H1 (cell line): ENCODE results near the gene HCST. TPM values are rescaled to one million over a fixed set of nuclear protein-coding genes. Genes with fewer than 3 reads are reported as not detected.

Experiments
- BACH1 ChIP-seq: IDR thresholded peaks from 2 replicates; pipeline ENCODE4 v1.6.1; 2012; ENCODE audit warnings: low read length, improper control_type of control experiment
- CTBP2 ChIP-seq: IDR thresholded peaks from 2 replicates; pipeline ENCODE4 v1.7.0; 2011; ENCODE audit warnings: borderline replicate concordance, mild to moderate bottlenecking, moderate library complexity, mixed read lengths, low read length; ENCODE audit not compliant: insufficient read depth, insufficient read length
- EGR1 ChIP-seq: IDR thresholded peaks from 2 replicates; pipeline ENCODE4 v1.6.1; 2011; ENCODE audit warnings: low read depth, low read length, borderline replicate concordance
- EZH2 ChIP-seq: fragments of 200-600 bp; sonication (generic); IDR thresholded peaks from 2 replicates; pipeline ENCODE4 v1.7.1; 2012; ENCODE audit warnings: low read depth, mild to moderate bottlenecking, moderate library complexity, low read length, inconsistent platforms; ENCODE audit not compliant: severe bottlenecking
- PHF8 ChIP-seq: fragments of 200-600 bp; sonication (generic); conservative IDR thresholded peaks from 2 replicates; pipeline ENCODE4 v1.7.1; 2012; ENCODE audit warnings: low read depth, mild to moderate bottlenecking, inconsistent platforms, low read length, moderate library complexity
- RNF2 ChIP-seq: fragments of 200-900, 300-1000 bp; sonication (generic); IDR thresholded peaks from 2 replicates; pipeline ENCODE4 v1.7.1; 2016; ENCODE audit warnings: borderline replicate concordance, low read depth, mild to moderate bottlenecking, antibody characterized with exemption, low read length; ENCODE audit not compliant: poor library complexity, severe bottlenecking; ENCODE audit errors: missing control alignments
- YY1 ChIP-seq: IDR thresholded peaks from 2 replicates; pipeline ENCODE4 v1.6.1; 2011; ENCODE audit warnings: low read depth, mild to moderate bottlenecking, low read length
- polyA plus RNA-seq, 7 experiments: library from polyadenylated mRNA; depleted of rRNA in 3 of 7; stranded (reverse) in 5 of 7; unstranded in 2 of 7; fragments of >200 nt in 5 of 7; fragments of 200-250 nt in 2 of 7; gene quantifications; 1 replicate in 5 of 7; 2 replicates in 1 of 7; 4 replicates in 1 of 7; pipeline versions ENCODE4 v1.2.1 to v1.2.3, GENCODE V29; 2011 to 2013; ENCODE audit warnings: missing spikeins in 2 of 7, mixed read lengths in 2 of 7
- total RNA-seq: library from RNA; stranded (reverse); fragmentation: NEBNext Ultra II Directional; extraction: Animal tissue kit (Norgen Biotek cat#: 25700); gene quantifications from 2 replicates; pipeline ENCODE4 v1.2.1, GENCODE V29; 2021
- TF ChIP-seq, protein P1 (sequence below): IDR thresholded peaks from 2 replicates; pipeline ENCODE4 v1.6.1; 2011; ENCODE audit warnings: low read length, improper control_type of control experiment
- TF ChIP-seq, protein P2 (sequence below): IDR thresholded peaks from 2 replicates; pipeline ENCODE4 v1.6.1; 2011; ENCODE audit warnings: low read depth, mild to moderate bottlenecking, low read length; ENCODE audit not compliant: insufficient read depth

The HCST gene
- total and polyA plus RNA-seq, 2 of the 8 experiments (the other 6 are each of a cell fraction or from before 2014, with no cell fraction given): 2.8 TPM; not detected in 1

DNA sequence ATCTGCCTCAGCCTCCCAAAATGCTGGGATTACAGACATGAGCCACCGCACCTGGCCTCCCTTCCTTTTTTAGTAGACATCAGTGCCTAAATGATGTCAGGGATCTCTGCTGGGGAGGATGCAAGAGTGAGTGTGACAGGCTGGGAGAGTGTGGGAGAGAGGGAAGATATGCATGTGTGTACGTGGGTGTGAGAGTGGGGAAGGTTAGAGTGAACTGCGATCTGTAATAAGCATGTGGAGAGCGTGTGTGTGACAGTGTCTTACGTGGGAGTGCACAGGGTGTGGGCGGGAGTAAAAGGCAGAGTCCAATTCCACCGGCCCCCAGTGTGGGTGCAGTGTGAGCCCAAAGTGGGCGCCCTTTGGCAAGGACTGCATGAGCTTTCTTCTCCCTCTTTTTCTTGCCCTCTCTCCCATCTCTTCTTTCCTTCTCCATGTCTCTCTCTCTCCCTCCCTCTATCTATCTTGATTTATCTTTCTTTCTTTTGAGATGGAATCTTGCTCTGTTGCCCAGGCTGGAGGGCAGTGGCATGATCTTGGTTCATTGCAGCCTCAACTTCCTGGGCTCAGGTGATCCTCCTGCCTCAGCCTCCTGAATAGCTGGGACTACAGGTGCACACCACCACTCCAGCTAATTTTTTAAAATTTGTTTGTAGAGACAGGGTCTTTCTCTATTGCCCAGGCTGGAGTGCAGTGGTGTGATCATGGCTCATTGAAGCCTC lies 49.1 kb upstream of the HCST start (continued):
- TF ChIP-seq BACH1 (no peak), EZH2 (no peak), EGR1 (no peak), RNF2 (no peak), PHF8 (no peak), CTBP2 (no peak), YY1 (no peak)
- TF ChIP-seq, protein P1, sequence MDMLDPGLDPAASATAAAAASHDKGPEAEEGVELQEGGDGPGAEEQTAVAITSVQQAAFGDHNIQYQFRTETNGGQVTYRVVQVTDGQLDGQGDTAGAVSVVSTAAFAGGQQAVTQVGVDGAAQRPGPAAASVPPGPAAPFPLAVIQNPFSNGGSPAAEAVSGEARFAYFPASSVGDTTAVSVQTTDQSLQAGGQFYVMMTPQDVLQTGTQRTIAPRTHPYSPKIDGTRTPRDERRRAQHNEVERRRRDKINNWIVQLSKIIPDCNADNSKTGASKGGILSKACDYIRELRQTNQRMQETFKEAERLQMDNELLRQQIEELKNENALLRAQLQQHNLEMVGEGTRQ: no peak
- TF ChIP-seq, protein P2, sequence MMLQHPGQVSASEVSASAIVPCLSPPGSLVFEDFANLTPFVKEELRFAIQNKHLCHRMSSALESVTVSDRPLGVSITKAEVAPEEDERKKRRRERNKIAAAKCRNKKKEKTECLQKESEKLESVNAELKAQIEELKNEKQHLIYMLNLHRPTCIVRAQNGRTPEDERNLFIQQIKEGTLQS: no peak
